Fibroblast of villous mesenchyme (primary cell): ENCODE measurements around the gene NHERF1. TPM values are rescaled to one million over a fixed set of nuclear protein-coding genes. Genes with fewer than 3 reads are reported as not detected.

Experiments used
- DNase-seq: peaks from one replicate; pipeline ENCODE4 v3.0.0-alpha.2; 2010; ENCODE audit warnings: low read depth
- H3K4me3 ChIP-seq: 2 replicates; pipeline ENCODE4 v1.5.1; 2011; ENCODE audit warnings: low read depth, mild to moderate bottlenecking, low read length
- CTCF ChIP-seq: IDR thresholded peaks from 2 replicates; pipeline ENCODE4 v1.5.1; 2012; ENCODE audit warnings: low read depth, mild to moderate bottlenecking, low read length; ENCODE audit not compliant: insufficient read depth
- total RNA-seq: library from RNA; depleted of rRNA; stranded (reverse); fragments of >200 nt; gene quantifications from 2 replicates; pipeline ENCODE4 v1.2.3, GENCODE V29; 2012

NHERF1 gene
- total RNA-seq, 1 donor = 20.7 TPM

GRCh38 chr17:74766413-74766812 is 18.0 kb downstream of the NHERF1 start:
- H3K4me3 ChIP-seq = no peak overlapping the region
- no peak for TF ChIP-seq CTCF
- no peak for DNase-seq

GRCh38 chr17:74767111-74767516 is 18.7 kb downstream of the NHERF1 start:
- H3K4me3 ChIP-seq = no peak overlapping the region
- TF ChIP-seq CTCF = no peak
- no peak for DNase-seq

- H3K4me3 ChIP-seq = no peak overlapping the region
- no peak for DNase-seq
- TF ChIP-seq CTCF = no peak
These were observed 19.8 kb downstream of the NHERF1 start for GRCh38 chr17:74768069-74768762.

- no peak for DNase-seq
- no peak overlapping the region for H3K4me3 ChIP-seq
- TF ChIP-seq CTCF = no peak
These were observed 20.3 kb downstream of the NHERF1 start for GRCh38 chr17:74768763-74769114.

- no peak for TF ChIP-seq CTCF
- H3K4me3 ChIP-seq = no peak overlapping the region
- no peak for DNase-seq
These were observed 20.9 kb downstream of the NHERF1 start for GRCh38 chr17:74769266-74769855.

GRCh38 chr17:74769856-74770497 is 21.5 kb downstream of the NHERF1 start:
- no peak for DNase-seq
- no peak for TF ChIP-seq CTCF
- H3K4me3 ChIP-seq = no peak overlapping the region
